ENCODE measurements around the gene ATP5MK. TPM values are rescaled to one million over a fixed set of nuclear protein-coding genes. Genes with fewer than 3 reads are reported as not detected.
"Not testable (repeated sequence)": the region's sequence is repeated elsewhere in the genome, so short reads cannot be mapped to it uniquely, and the experiment has no call there.

ATP5MK gene
- total and polyA plus RNA-seq, 10 donors: 111 to 528 (median 155) TPM

GRCh38 chr10:103419101-103419500 lies 22.8 kb upstream of the ATP5MK start:
- DNase-seq: no peak
- TF ChIP-seq POLR2A (IDR thresholded peaks at IDR 0.05) (no peak), POLR2AphosphoS5 (IDR thresholded peaks at IDR 0.05) (no peak), CTCF (IDR thresholded peaks at IDR 0.05 in 8 of 11, conservative IDR thresholded peaks at IDR 0.05 in 3 of 11) (no peak)
- no peak overlapping the region for H3K4me3 ChIP-seq
- H3K9me3 ChIP-seq: no peaks in the 10 kb centered on the region
- H3K27ac ChIP-seq: no peak overlapping the region
- no peaks in the 10 kb centered on the region for H3K27me3 ChIP-seq (replicated peaks in 1 of 7)
- no peaks in the 10 kb centered on the region for H3K4me1 ChIP-seq
- 93 to 96% (median 94%) methylated on average over 4 of the region's 4 CpGs for WGBS, 5 donors
- intact Hi-C loops (cut with DNase I; ENCODE audit: low total_unique reads): loop anchor here (5.0 kb wide), 1 partner anchor 33 kb away; the partner anchor contains the start of gene CALHM2
- H3K36me3 ChIP-seq: peaks cover 4 to 100% (median 96%) of the 10 kb centered on the region in 6 donors

- no peak for DNase-seq
- Histone ChIP-seq H3K4me3 (no peak overlapping the region), H3K27ac (no peak overlapping the region), H3K4me1 (no peaks in the 10 kb centered on the region), H3K27me3 (replicated peaks in 1 of 7) (no peaks in the 10 kb centered on the region), H3K9me3 (no peaks in the 10 kb centered on the region), H3K36me3 (peaks cover 2 to 100% (median 96%) of the 10 kb centered on the region in 6 donors)
- 92 to 97% (median 94%) methylated on average over 5 of the region's 5 CpGs for WGBS, 5 donors
- no peak for TF ChIP-seq POLR2A (IDR thresholded peaks at IDR 0.05)
- intact Hi-C loops (cut with DNase I; ENCODE audit: low total_unique reads): loop anchor here (2.0 to 5.0 kb wide), 2 partner anchors 35 to 65 kb away; partner anchors contain the start of gene CALHM2
Observed at GRCh38 chr10:103417601-103418000, 21.3 kb upstream of the ATP5MK start.

GRCh38 chr10:103417148-103417469 lies 20.8 kb upstream of the ATP5MK start:
- H3K4me1 ChIP-seq: not testable (repeated sequence)
- 85 to 97% (median 93%) methylated on average over 5 of the region's 5 CpGs for WGBS, 5 donors

GRCh38 chr10:103416436-103417147 lies 20.3 kb upstream of the ATP5MK start:
- Histone ChIP-seq H3K27me3 (replicated peaks in 1 of 7) (no peaks in the 10 kb centered on the region), H3K4me3 (no peak overlapping the region), H3K9me3 (no peaks in the 10 kb centered on the region), H3K36me3 (peaks cover 2 to 100% (median 98%) of the 10 kb centered on the region in 6 donors), H3K27ac (no peak overlapping the region), H3K4me1 (no peaks in the 10 kb centered on the region)
- DNase-seq: no peak
- TF ChIP-seq CTCF (IDR thresholded peaks at IDR 0.05 in 8 of 11, conservative IDR thresholded peaks at IDR 0.05 in 3 of 11): peak; percentile 15 to 87 (median 67)
- no peak for TF ChIP-seq POLR2A (IDR thresholded peaks at IDR 0.05)
- intact Hi-C loops (cut with DNase I; ENCODE audit: low total_unique reads): loop anchor here (2.0 to 5.0 kb wide), 2 partner anchors 36 to 66 kb away; partner anchors contain the start of gene CALHM2
- WGBS, 5 donors: 52 to 64% (median 53%) methylated on average over 8 of the region's 8 CpGs

More at GRCh38 chr10:103417148-103417469, 20.8 kb upstream of the ATP5MK start:
- intact Hi-C loops (cut with DNase I; ENCODE audit: low total_unique reads): loop anchor here (2.0 to 5.0 kb wide), 2 partner anchors 35 to 66 kb away; partner anchors contain the start of gene CALHM2
- H3K9me3 ChIP-seq; H3K27ac ChIP-seq; DNase-seq; H3K27me3 ChIP-seq (replicated peaks in 1 of 7); H3K4me3 ChIP-seq: not testable (repeated sequence)
- peaks cover 2 to 100% (median 96%) of the 10 kb centered on the region in 6 donors for H3K36me3 ChIP-seq

GRCh38 chr10:103415581-103415980 lies 19.3 kb upstream of the ATP5MK start:
- intact Hi-C loops (cut with DNase I; ENCODE audit: low total_unique reads): loop anchor here (5.0 kb wide), 1 partner anchor 37 kb away; the partner anchor contains the start of gene CALHM2
- H3K27ac ChIP-seq: no peak overlapping the region
- H3K4me1 ChIP-seq: no peaks in the 10 kb centered on the region
- 85 to 92% (median 89%) methylated on average over 8 of the region's 8 CpGs for WGBS, 5 donors
- no peaks in the 10 kb centered on the region for H3K27me3 ChIP-seq (replicated peaks in 1 of 7)
- H3K9me3 ChIP-seq: no peaks in the 10 kb centered on the region
- TF ChIP-seq CTCF (IDR thresholded peaks at IDR 0.05 in 8 of 11, conservative IDR thresholded peaks at IDR 0.05 in 3 of 11) (no peak), POLR2A (IDR thresholded peaks at IDR 0.05) (no peak), POLR2AphosphoS5 (IDR thresholded peaks at IDR 0.05) (no peak)
- no peak for DNase-seq
- H3K4me3 ChIP-seq: no peak overlapping the region
- H3K36me3 ChIP-seq: peaks cover 2 to 100% (median 99%) of the 10 kb centered on the region in 6 donors
